ENCODE results near the gene NTRK3. TPM values are rescaled to one million over a fixed set of nuclear protein-coding genes. Genes with fewer than 3 reads are reported as not detected.

NTRK3 gene
- total and polyA plus RNA-seq, 4 donors: 0.21 to 2.9 (median 0.32) TPM

GRCh38 chr15:88238618-88239430, 17.7 kb downstream of the NTRK3 start:
- no peak for DNase-seq (ENCODE audit: low spot score)
- no peak overlapping the region for H3K27ac ChIP-seq (ENCODE audit: low read depth in 1 of 2, low read length in 2 of 2)

DNA sequence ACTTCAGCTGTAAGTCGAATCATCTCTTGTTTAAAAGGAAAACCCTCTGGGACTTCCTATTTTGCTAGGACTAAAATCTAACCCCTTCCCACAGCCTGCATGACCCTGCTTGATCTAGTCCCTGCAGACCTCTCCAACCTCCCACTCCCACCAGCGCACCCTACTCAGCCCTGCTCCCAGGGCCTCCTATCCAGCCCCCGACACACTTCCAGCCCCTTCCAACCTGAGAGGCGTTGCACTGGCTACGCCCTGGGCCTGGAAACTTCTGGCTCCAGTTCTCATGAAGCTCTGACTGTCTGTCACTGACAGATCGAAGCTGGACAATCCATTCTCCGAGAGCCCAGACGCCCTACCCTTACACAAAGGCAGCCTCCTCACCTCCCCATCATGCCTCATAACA, 21.8 kb downstream of the NTRK3 start:
- Histone ChIP-seq H3K36me3 (ENCODE audit: control insufficient read depth in 4 of 4, insufficient read depth in 3 of 4, low read depth in 1 of 4, low read length in 3 of 4) (no peaks in the 10 kb centered on the region), H3K9ac (ENCODE audit: low read depth in 1 of 2, low read length in 2 of 2) (no peak overlapping the region), H3K27ac (ENCODE audit: low read depth in 1 of 2, low read length in 2 of 2) (no peak overlapping the region), H3K27me3 (ENCODE audit: control insufficient read depth in 4 of 4, insufficient read depth in 4 of 4, low read length in 3 of 4) (peaks cover 0 to 4% (median 1%) of the 10 kb centered on the region in 4 donors), H3K4me3 (ENCODE audit: low read depth in 1 of 3, low read length in 3 of 3) (no peak overlapping the region), H3K4me1 (ENCODE audit: control insufficient read depth in 4 of 4, insufficient read depth in 4 of 4, low read length in 3 of 4) (no peaks in the 10 kb centered on the region), H3K9me3 (ENCODE audit: control insufficient read depth in 4 of 4, low read length in 3 of 4) (no peaks in the 10 kb centered on the region)
- no peak for DNase-seq (ENCODE audit: low spot score)
- 77% methylated on average over 8 of the region's 8 CpGs for WGBS
- TF ChIP-seq, protein P1, sequence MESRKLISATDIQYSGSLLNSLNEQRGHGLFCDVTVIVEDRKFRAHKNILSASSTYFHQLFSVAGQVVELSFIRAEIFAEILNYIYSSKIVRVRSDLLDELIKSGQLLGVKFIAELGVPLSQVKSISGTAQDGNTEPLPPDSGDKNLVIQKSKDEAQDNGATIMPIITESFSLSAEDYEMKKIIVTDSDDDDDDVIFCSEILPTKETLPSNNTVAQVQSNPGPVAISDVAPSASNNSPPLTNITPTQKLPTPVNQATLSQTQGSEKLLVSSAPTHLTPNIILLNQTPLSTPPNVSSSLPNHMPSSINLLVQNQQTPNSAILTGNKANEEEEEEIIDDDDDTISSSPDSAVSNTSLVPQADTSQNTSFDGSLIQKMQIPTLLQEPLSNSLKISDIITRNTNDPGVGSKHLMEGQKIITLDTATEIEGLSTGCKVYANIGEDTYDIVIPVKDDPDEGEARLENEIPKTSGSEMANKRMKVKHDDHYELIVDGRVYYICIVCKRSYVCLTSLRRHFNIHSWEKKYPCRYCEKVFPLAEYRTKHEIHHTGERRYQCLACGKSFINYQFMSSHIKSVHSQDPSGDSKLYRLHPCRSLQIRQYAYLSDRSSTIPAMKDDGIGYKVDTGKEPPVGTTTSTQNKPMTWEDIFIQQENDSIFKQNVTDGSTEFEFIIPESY (IDR thresholded peaks at IDR 0.05): no peak
- no peak for TF ChIP-seq HNF4A (conservative IDR thresholded peaks at IDR 0.05)
- no peak for TF ChIP-seq RXRA (IDR thresholded peaks at IDR 0.05)
- TF ChIP-seq TAF1 (conservative IDR thresholded peaks at IDR 0.05): no peak
- TF ChIP-seq GABPA (IDR thresholded peaks at IDR 0.05 in 1 of 2, conservative IDR thresholded peaks at IDR 0.05 in 1 of 2): no peak
- TF ChIP-seq RAD21 (IDR thresholded peaks at IDR 0.05): no peak
- no peak for TF ChIP-seq EGR1 (IDR thresholded peaks at IDR 0.05; ENCODE audit: low read depth in 2 of 2)
- no peak for TF ChIP-seq JUND (IDR thresholded peaks at IDR 0.05)
- TF ChIP-seq NR2F2 (IDR thresholded peaks at IDR 0.05): no peak
- TF ChIP-seq HNF4G (IDR thresholded peaks at IDR 0.05): no peak
- TF ChIP-seq, protein P2, sequence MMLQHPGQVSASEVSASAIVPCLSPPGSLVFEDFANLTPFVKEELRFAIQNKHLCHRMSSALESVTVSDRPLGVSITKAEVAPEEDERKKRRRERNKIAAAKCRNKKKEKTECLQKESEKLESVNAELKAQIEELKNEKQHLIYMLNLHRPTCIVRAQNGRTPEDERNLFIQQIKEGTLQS (IDR thresholded peaks at IDR 0.05): no peak
- TF ChIP-seq FOXA1 (IDR thresholded peaks at IDR 0.05): no peak
- no peak for TF ChIP-seq SP1 (IDR thresholded peaks at IDR 0.05)
- no peak for TF ChIP-seq MAX (IDR thresholded peaks at IDR 0.05)
- TF ChIP-seq FOXA2 (IDR thresholded peaks at IDR 0.05): no peak
- TF ChIP-seq YY1 (IDR thresholded peaks at IDR 0.05): no peak

More at GRCh38 chr15:88238618-88239430, 17.7 kb downstream of the NTRK3 start:
- WGBS: 69% methylated on average over 8 of the region's 8 CpGs
- no peak overlapping the region for H3K9ac ChIP-seq (ENCODE audit: low read depth in 1 of 2, low read length in 2 of 2)
- peaks cover 0 to 4% (median 1%) of the 10 kb centered on the region in 4 donors for H3K27me3 ChIP-seq (ENCODE audit: control insufficient read depth in 4 of 4, insufficient read depth in 4 of 4, low read length in 3 of 4)
- no peak overlapping the region for H3K4me3 ChIP-seq (ENCODE audit: low read depth in 1 of 3, low read length in 3 of 3)
- no peaks in the 10 kb centered on the region for H3K4me1 ChIP-seq (ENCODE audit: control insufficient read depth in 4 of 4, insufficient read depth in 4 of 4, low read length in 3 of 4)
- H3K36me3 ChIP-seq (ENCODE audit: control insufficient read depth in 4 of 4, insufficient read depth in 3 of 4, low read depth in 1 of 4, low read length in 3 of 4): no peaks in the 10 kb centered on the region
- no peaks in the 10 kb centered on the region for H3K9me3 ChIP-seq (ENCODE audit: control insufficient read depth in 4 of 4, low read length in 3 of 4)
- no peak for TF ChIP-seq RAD21 (IDR thresholded peaks at IDR 0.05)
- TF ChIP-seq GABPA (IDR thresholded peaks at IDR 0.05 in 1 of 2, conservative IDR thresholded peaks at IDR 0.05 in 1 of 2): no peak
- no peak for TF ChIP-seq JUND (IDR thresholded peaks at IDR 0.05)
- TF ChIP-seq SP1 (IDR thresholded peaks at IDR 0.05): no peak
- no peak for TF ChIP-seq EGR1 (IDR thresholded peaks at IDR 0.05; ENCODE audit: low read depth in 2 of 2)
- TF ChIP-seq, protein P3, sequence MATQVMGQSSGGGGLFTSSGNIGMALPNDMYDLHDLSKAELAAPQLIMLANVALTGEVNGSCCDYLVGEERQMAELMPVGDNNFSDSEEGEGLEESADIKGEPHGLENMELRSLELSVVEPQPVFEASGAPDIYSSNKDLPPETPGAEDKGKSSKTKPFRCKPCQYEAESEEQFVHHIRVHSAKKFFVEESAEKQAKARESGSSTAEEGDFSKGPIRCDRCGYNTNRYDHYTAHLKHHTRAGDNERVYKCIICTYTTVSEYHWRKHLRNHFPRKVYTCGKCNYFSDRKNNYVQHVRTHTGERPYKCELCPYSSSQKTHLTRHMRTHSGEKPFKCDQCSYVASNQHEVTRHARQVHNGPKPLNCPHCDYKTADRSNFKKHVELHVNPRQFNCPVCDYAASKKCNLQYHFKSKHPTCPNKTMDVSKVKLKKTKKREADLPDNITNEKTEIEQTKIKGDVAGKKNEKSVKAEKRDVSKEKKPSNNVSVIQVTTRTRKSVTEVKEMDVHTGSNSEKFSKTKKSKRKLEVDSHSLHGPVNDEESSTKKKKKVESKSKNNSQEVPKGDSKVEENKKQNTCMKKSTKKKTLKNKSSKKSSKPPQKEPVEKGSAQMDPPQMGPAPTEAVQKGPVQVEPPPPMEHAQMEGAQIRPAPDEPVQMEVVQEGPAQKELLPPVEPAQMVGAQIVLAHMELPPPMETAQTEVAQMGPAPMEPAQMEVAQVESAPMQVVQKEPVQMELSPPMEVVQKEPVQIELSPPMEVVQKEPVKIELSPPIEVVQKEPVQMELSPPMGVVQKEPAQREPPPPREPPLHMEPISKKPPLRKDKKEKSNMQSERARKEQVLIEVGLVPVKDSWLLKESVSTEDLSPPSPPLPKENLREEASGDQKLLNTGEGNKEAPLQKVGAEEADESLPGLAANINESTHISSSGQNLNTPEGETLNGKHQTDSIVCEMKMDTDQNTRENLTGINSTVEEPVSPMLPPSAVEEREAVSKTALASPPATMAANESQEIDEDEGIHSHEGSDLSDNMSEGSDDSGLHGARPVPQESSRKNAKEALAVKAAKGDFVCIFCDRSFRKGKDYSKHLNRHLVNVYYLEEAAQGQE (IDR thresholded peaks at IDR 0.05): no peak
- TF ChIP-seq NR2F2 (IDR thresholded peaks at IDR 0.05): no peak
- TF ChIP-seq, protein P2 (IDR thresholded peaks at IDR 0.05): no peak
